Mesenchymal stem cell (in vitro differentiated cells and primary cell): Measurements from ENCODE around the gene SGTA.

ENCODE experiments used
- DNase-seq: peaks from one replicate; pipeline ENCODE4 v3.0.0-alpha.2; 2013
- H2AFZ ChIP-seq: one replicate; pipeline ENCODE4 v1.6.1; 2013; ENCODE audit warnings: low read depth, mild to moderate bottlenecking, control low read depth, inconsistent platforms, low read length, moderate library complexity
- H2AK5ac ChIP-seq: 2 replicates; pipeline ENCODE4 v1.6.1; 2013; ENCODE audit warnings: low read length, moderate library complexity, mild to moderate bottlenecking, inconsistent platforms; ENCODE audit not compliant: severe bottlenecking
- H2BK120ac ChIP-seq: one replicate; pipeline ENCODE4 v1.6.1; 2013; ENCODE audit warnings: low read depth, mild to moderate bottlenecking, inconsistent platforms, low read length, moderate library complexity
- H2BK12ac ChIP-seq, 2 experiments: one replicate each; pipeline ENCODE4 v1.6.1; 2013; ENCODE audit warnings: inconsistent platforms in 2 of 2, low read length in 2 of 2, mild to moderate bottlenecking in 2 of 2, moderate library complexity in 2 of 2, control low read depth in 1 of 2
- H2BK15ac ChIP-seq: one replicate; pipeline ENCODE4 v1.6.1; 2013; ENCODE audit warnings: mild to moderate bottlenecking, low read depth, inconsistent platforms; ENCODE audit not compliant: poor library complexity, severe bottlenecking
- H2BK5ac ChIP-seq: 2 replicates; pipeline ENCODE4 v1.6.1; 2013; ENCODE audit warnings: low read depth, mild to moderate bottlenecking, low read length, control low read depth, inconsistent platforms; ENCODE audit not compliant: poor library complexity, severe bottlenecking
- H3K14ac ChIP-seq, 2 experiments: one replicate each; pipeline ENCODE4 v1.6.1; 2013; ENCODE audit warnings: inconsistent platforms in 2 of 2, low read length in 2 of 2, control low read depth in 1 of 2, mild to moderate bottlenecking in 1 of 2, moderate library complexity in 1 of 2
- H3K18ac ChIP-seq, 2 experiments: one replicate each; pipeline ENCODE4 v1.6.1; 2013; ENCODE audit warnings: inconsistent platforms in 2 of 2, low read length in 2 of 2, control low read depth in 1 of 2, low read depth in 1 of 2, mild to moderate bottlenecking in 1 of 2
- H3K23ac ChIP-seq, 2 experiments: one replicate each; pipeline ENCODE4 v1.6.1; 2013; ENCODE audit warnings: inconsistent platforms in 2 of 2, low read length in 2 of 2, mild to moderate bottlenecking in 2 of 2, moderate library complexity in 2 of 2, control low read depth in 1 of 2
- H3K27ac ChIP-seq: 2 replicates; pipeline ENCODE4 v1.5.1; 2013; ENCODE audit warnings: mild to moderate bottlenecking, moderate library complexity, low read length, control low read depth, inconsistent platforms; ENCODE audit not compliant: poor library complexity, severe bottlenecking
- H3K27me3 ChIP-seq, 2 experiments: 2 replicates each; pipeline versions ENCODE4 v1.6.1 to v1.7.0; 2013; ENCODE audit warnings: low read length in 2 of 2, mild to moderate bottlenecking in 2 of 2, moderate library complexity in 2 of 2, control low read depth in 1 of 2, inconsistent platforms in 1 of 2; ENCODE audit not compliant: control insufficient read depth in 1 of 2, insufficient read depth in 1 of 2
- H3K36me3 ChIP-seq, 2 experiments: 2 replicates each; pipeline versions ENCODE4 v1.6.1 to v1.7.0; 2013; ENCODE audit warnings: low read length in 2 of 2, control low read depth in 1 of 2, inconsistent platforms in 1 of 2, low read depth in 1 of 2, mild to moderate bottlenecking in 1 of 2; ENCODE audit not compliant: insufficient read depth in 2 of 2, control insufficient read depth in 1 of 2
- H3K4ac ChIP-seq, 2 experiments: one replicate each; pipeline ENCODE4 v1.6.1; 2013; ENCODE audit warnings: inconsistent platforms in 2 of 2, low read length in 2 of 2, mild to moderate bottlenecking in 2 of 2, moderate library complexity in 2 of 2, control low read depth in 1 of 2, low read depth in 1 of 2
- H3K4me1 ChIP-seq: 2 replicates; pipeline ENCODE4 v1.6.1; 2013; ENCODE audit warnings: low read depth, low read length, control low read depth; ENCODE audit not compliant: control insufficient read depth, insufficient read depth
- H3K4me2 ChIP-seq: 2 replicates; pipeline ENCODE4 v1.6.1; 2013; ENCODE audit warnings: low read length, mild to moderate bottlenecking, inconsistent platforms; ENCODE audit not compliant: poor library complexity, severe bottlenecking
- H3K4me3 ChIP-seq, 2 experiments: 2 replicates each; pipeline versions ENCODE4 v1.5.1 to v1.7.0; 2013; ENCODE audit warnings: low read length in 2 of 2, mild to moderate bottlenecking in 2 of 2, control low read depth in 1 of 2, low read depth in 1 of 2; ENCODE audit not compliant: insufficient read depth in 1 of 2
- H3K79me1 ChIP-seq: replicated peaks from 2 replicates; pipeline ENCODE4 v1.6.1; 2013; ENCODE audit warnings: mild to moderate bottlenecking, control low read depth, low read length, inconsistent platforms; ENCODE audit not compliant: poor library complexity, severe bottlenecking
- H3K9ac ChIP-seq: 2 replicates; pipeline ENCODE4 v1.7.0; 2013; ENCODE audit warnings: mild to moderate bottlenecking, low read length, moderate library complexity
- H3K9me3 ChIP-seq: 2 replicates; pipeline ENCODE4 v1.7.0; 2013; ENCODE audit warnings: mild to moderate bottlenecking, low read length; ENCODE audit not compliant: control insufficient read depth
- H4K8ac ChIP-seq: one replicate; pipeline ENCODE4 v1.6.1; 2013; ENCODE audit warnings: inconsistent platforms, mild to moderate bottlenecking, low read length, moderate library complexity
- H4K91ac ChIP-seq: one replicate; pipeline ENCODE4 v1.6.1; 2013; ENCODE audit warnings: mild to moderate bottlenecking, low read length, inconsistent platforms
- WGBS: methylation state at CpG from one replicate; pipeline ENCODE4 v1.1.7; 2013; ENCODE audit warnings: mixed read lengths; 5-methylcytosine and 5-hydroxymethylcytosine counted together

SGTA gene

GRCh38 chr19:2726160-2726855 is 56.8 kb downstream of the SGTA start:
- DNase-seq: no peak
- no peak overlapping the region for H3K18ac ChIP-seq
- no peak overlapping the region for H3K23ac ChIP-seq
- peaks cover 22% of the 10 kb centered on the region for H3K4me1 ChIP-seq
- H4K8ac ChIP-seq: no peak overlapping the region
- H3K27me3 ChIP-seq: peaks cover 22 to 44% of the 10 kb centered on the region in 2 experiments
- peaks cover 0 to 3% of the 10 kb centered on the region in 2 experiments for H3K36me3 ChIP-seq
- H2AFZ ChIP-seq: no peak overlapping the region
- no peak overlapping the region for H4K91ac ChIP-seq
- 84% methylated on average over 15 of the region's 15 CpGs for WGBS
- H2BK12ac ChIP-seq: no peak overlapping the region
- no peak overlapping the region for H3K9ac ChIP-seq
- H3K4ac ChIP-seq: no peak overlapping the region
- no peak overlapping the region for H2AK5ac ChIP-seq
- no peak overlapping the region for H3K27ac ChIP-seq
- H3K4me3 ChIP-seq: no peak overlapping the region
- no peak overlapping the region for H2BK5ac ChIP-seq
- no peak overlapping the region for H2BK120ac ChIP-seq
- no peak overlapping the region for H3K4me2 ChIP-seq
- no peaks in the 10 kb centered on the region for H3K9me3 ChIP-seq
- H3K14ac ChIP-seq: no peak overlapping the region
- no peak overlapping the region for H2BK15ac ChIP-seq
- H3K79me1 ChIP-seq: no peaks in the 10 kb centered on the region

GRCh38 chr19:2724148-2724557 is 58.9 kb downstream of the SGTA start:
- no peak overlapping the region for H3K4me3 ChIP-seq

GRCh38 chr19:2723747-2724146 is 59.3 kb downstream of the SGTA start:
- H2BK15ac ChIP-seq: peak overlapping the region; percentile 46
- DNase-seq: no peak
- no peak overlapping the region for H2BK120ac ChIP-seq
- H2BK12ac ChIP-seq: no peak overlapping the region
- no peak overlapping the region for H4K91ac ChIP-seq
- H3K14ac ChIP-seq: no peak overlapping the region
- H3K4me3 ChIP-seq: no peak overlapping the region
- no peak overlapping the region for H3K23ac ChIP-seq
- H3K4me1 ChIP-seq: peaks cover 34% of the 10 kb centered on the region
- 87% methylated on average over 14 of the region's 14 CpGs for WGBS
- H3K9me3 ChIP-seq: no peaks in the 10 kb centered on the region
- no peak overlapping the region for H2AFZ ChIP-seq
- no peaks in the 10 kb centered on the region for H3K36me3 ChIP-seq
- no peak overlapping the region for H2AK5ac ChIP-seq
- H3K4ac ChIP-seq: no peak overlapping the region
- H3K4me2 ChIP-seq: no peak overlapping the region
- peak overlapping the region; percentile 35 to 38 for H3K18ac ChIP-seq
- no peaks in the 10 kb centered on the region for H3K79me1 ChIP-seq
- no peak overlapping the region for H2BK5ac ChIP-seq
- H4K8ac ChIP-seq: no peak overlapping the region
- H3K27me3 ChIP-seq: peaks cover 19 to 62% of the 10 kb centered on the region in 2 experiments
- H3K27ac ChIP-seq: no peak overlapping the region
- H3K9ac ChIP-seq: peak overlapping the region; percentile 81

More at GRCh38 chr19:2724148-2724557, 58.9 kb downstream of the SGTA start:
- Histone ChIP-seq H2AFZ (no peak overlapping the region), H3K36me3 (no peaks in the 10 kb centered on the region), H3K9ac (no peak overlapping the region), H3K27me3 (peaks cover 22 to 59% of the 10 kb centered on the region in 2 experiments), H3K18ac (peak overlapping the region in 1 of 2 experiments; percentile 38), H3K27ac (no peak overlapping the region), H4K8ac (no peak overlapping the region), H2BK120ac (no peak overlapping the region), H2BK12ac (peak overlapping the region in 1 of 2 experiments; percentile 45), H2BK15ac (no peak overlapping the region), H3K4ac (no peak overlapping the region), H3K14ac (no peak overlapping the region), H3K79me1 (no peaks in the 10 kb centered on the region), H3K4me2 (no peak overlapping the region), H2BK5ac (no peak overlapping the region), H3K23ac (no peak overlapping the region), H3K4me1 (peaks cover 34% of the 10 kb centered on the region), H3K9me3 (no peaks in the 10 kb centered on the region), H4K91ac (no peak overlapping the region), H2AK5ac (no peak overlapping the region)
- WGBS: 77% methylated on average over 7 of the region's 7 CpGs
- DNase-seq: no peak

- no peak overlapping the region for H2BK120ac ChIP-seq
- 86% methylated on average over 13 of the region's 13 CpGs for WGBS
- H4K91ac ChIP-seq: no peak overlapping the region
- no peak overlapping the region for H3K14ac ChIP-seq
- no peak overlapping the region for H2AK5ac ChIP-seq
- peak overlapping the region; percentile 46 for H2BK15ac ChIP-seq
- H3K27me3 ChIP-seq: peaks cover 16 to 62% of the 10 kb centered on the region in 2 experiments
- H3K4ac ChIP-seq: no peak overlapping the region
- peak overlapping the region; percentile 81 for H3K9ac ChIP-seq
- DNase-seq: no peak
- H3K36me3 ChIP-seq: no peaks in the 10 kb centered on the region
- H3K27ac ChIP-seq: no peak overlapping the region
- no peak overlapping the region for H4K8ac ChIP-seq
- peaks cover 34% of the 10 kb centered on the region for H3K4me1 ChIP-seq
- no peak overlapping the region for H2BK5ac ChIP-seq
- peak overlapping the region; percentile 35 to 38 for H3K18ac ChIP-seq
- no peak overlapping the region for H2AFZ ChIP-seq
- H3K23ac ChIP-seq: no peak overlapping the region
- no peak overlapping the region for H3K4me3 ChIP-seq
- H3K9me3 ChIP-seq: no peaks in the 10 kb centered on the region
- peak overlapping the region; percentile 18 for H3K4me2 ChIP-seq
- no peak overlapping the region for H2BK12ac ChIP-seq
- H3K79me1 ChIP-seq: no peaks in the 10 kb centered on the region
Measured at GRCh38 chr19:2723345-2723715, 59.7 kb downstream of the SGTA start.
